ENCODE results near the gene CDH1.
A peak's percentile ranks its signal among the peaks of the same experiment; 100 is the strongest.

CDH1 gene

DNA sequence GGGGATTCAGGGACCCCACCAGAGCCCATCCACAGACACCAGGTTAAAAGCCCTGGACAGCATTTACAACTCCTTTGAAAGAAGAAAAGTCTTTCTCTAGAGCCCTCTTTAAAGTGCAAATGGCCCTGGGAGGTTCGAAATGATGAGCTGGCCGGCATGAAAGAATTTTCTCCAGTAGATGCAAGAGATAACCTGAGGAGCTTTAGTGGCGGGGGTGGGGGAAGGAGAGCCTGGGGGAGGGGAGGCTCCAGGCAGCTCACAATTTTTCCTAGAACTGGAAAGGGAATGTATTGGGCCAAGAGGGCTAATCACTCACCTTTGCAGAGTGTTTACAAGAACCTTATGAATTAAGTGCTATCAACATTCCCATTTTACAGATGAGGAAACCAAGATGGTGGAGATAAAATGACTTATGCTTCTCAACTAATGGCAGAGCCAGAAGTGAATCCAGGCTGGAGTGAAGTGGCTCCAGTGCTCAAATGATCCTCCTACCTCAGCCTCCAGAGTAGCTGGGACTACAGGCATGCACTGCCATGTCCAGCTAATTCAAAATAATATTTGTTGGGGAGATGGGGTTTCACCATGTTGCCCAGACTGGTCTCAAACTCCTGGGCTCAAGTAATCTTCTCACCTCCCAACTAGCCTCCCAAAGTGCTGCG, 4.2 kb upstream of the CDH1 start:
- no peak for DNase-seq

- no peak for DNase-seq
Observed at GRCh38 chr16:68733570-68733969, 3.5 kb upstream of the CDH1 start.

DNA sequence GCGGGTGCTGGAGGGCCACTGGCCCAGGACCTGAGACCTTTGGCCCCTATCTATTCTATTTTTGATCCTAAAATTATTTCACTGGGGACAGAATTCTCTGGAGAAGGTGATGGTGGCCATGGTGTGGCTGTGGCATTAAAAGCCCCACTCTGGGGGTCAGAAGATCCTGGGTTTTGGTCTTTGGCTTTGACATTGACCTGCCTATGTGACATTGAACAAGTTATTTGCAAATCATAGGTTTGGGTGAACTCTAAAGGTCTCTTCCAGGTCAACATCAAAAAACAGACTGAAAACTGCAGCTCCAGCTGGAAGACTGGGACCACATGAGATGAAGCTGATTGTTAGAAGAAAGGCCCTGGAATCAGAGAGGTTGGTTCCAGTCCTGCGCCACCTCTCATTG, 2.3 kb upstream of the CDH1 start:
- DNase-seq = no peak

DNA sequence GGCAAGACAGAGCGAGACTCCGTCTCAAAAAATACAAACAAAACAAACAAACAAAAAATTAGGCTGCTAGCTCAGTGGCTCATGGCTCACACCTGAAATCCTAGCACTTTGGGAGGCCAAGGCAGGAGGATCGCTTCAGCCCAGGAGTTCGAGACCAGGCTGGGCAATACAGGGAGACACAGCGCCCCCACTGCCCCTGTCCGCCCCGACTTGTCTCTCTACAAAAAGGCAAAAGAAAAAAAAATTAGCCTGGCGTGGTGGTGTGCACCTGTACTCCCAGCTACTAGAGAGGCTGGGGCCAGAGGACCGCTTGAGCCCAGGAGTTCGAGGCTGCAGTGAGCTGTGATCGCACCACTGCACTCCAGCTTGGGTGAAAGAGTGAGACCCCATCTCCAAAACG, 531 bp upstream of the CDH1 start:
- no peak for DNase-seq

DNA sequence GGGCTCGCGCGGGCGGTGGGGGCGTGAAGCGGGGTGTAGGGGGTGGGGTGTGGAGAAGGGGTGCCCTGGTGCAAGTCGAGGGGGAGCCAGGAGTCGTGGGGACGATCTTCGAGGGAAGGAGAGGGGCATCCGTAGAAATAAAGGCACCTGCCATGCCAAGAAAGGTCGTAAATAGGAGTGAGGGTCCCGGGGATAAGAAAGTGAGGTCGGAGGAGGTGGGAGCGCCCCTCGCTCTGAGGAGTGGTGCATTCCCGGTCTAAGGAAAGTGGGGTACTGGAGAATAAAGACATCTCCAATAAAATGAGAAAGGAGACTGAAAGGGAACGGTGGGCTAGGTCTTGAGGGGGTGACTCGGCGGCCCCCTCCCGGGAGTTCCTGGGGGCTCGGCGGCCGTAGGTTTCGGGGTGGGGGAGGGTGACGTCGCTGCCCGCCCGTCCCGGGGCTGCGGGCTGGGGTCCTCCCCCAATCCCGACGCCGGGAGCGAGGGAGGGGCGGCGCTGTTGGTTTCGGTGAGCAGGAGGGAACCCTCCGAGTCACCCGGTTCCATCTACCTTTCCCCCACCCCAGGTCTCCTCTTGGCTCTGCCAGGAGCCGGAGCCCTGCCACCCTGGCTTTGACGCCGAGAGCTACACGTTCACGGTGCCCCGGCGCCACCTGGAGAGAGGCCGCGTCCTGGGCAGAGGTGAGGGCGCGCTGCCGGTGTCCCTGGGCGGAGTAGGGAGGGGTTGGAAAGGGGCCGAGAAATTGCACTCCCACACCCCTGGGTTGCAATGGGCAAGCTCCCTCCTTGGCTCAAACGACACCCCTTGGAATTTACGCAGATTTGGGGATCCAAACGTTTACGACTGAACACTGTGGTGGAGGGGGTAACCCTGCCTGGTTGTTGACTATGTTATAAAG, 888 bp downstream of the CDH1 start:
- DNase-seq = no peak

GRCh38 chr16:68739964-68740627, 3.0 kb downstream of the CDH1 start:
- DNase-seq = no peak

- DNase-seq = no peak
Observed at GRCh38 chr16:68740628-68741346, 3.7 kb downstream of the CDH1 start.

DNA sequence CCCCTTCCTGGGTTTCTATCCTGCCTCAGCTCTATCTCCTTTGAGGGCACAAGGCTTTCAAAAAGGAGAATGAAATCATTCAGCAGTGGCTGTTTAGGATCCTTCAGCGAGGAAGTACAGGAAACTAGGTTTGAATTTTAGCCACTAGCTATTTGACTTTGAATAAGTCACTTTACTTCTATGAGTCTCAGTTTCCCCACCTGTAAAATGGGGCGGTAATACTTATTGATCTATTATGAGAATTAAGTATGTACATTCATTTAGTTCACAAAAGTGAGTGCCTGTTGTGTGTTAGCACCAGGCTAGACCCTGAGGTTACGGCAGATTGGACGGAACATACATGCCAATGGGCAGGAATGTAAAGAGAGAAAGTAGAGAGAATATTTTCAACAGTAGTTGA, 6.6 kb downstream of the CDH1 start:
- DNase-seq = no peak

DNA sequence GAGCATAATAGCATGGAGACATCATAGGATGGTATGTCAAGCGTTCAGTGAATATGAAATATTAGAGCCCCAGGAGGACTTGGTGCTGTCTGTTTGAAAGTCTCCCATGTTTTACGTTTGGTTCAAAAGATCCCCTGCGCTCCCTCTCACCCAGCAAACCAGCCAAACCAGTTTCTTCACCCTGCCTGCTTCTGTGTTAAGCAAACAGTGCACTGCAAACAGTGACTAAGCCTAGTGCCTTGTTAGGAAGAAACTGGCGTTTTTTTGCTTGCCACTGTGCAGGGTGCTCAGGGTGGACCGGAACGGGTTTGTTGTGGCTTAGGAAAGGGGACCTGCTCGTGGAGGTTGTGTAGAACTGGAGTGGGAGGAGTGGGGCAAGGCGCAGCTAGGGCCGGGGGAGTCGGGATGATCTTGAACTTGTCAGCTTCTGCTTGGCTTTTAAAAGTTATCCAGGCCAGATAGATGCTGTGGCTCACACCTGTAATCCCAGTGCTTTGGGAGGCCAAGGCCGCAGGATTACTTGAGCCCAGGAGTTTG, 7.7 kb downstream of the CDH1 start:
- DNase-seq = peak; percentile 92

- no peak for DNase-seq
Observed at GRCh38 chr16:68746951-68747350, 9.9 kb downstream of the CDH1 start.

GRCh38 chr16:68749432-68749831, 12.3 kb downstream of the CDH1 start:
- no peak for DNase-seq

- no peak for DNase-seq
Observed at GRCh38 chr16:68750193-68750695, 13.2 kb downstream of the CDH1 start.

DNA sequence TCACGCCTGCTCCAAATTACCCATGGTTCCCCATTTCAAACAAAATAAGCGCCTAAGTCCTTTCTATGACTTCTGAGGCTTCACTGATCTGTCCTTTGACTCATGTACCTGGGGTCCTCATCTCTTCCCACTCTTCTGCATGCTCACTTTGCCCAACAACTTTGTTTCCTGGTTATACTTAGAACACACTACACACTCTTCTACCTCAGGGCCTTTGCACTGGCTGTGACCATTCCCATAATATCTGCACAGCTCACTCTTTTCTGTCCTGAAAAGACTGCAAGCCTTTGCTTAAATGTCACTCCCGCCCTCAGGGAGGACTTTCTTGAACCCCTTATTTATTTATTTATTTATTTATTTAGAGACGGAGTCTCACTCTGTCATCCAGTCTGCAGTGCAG, 14.1 kb downstream of the CDH1 start:
- DNase-seq = no peak

GRCh38 chr16:68752602-68753001, 15.5 kb downstream of the CDH1 start:
- no peak for DNase-seq

- no peak for DNase-seq
Observed at GRCh38 chr16:68754084-68754792, 17.1 kb downstream of the CDH1 start.

DNA sequence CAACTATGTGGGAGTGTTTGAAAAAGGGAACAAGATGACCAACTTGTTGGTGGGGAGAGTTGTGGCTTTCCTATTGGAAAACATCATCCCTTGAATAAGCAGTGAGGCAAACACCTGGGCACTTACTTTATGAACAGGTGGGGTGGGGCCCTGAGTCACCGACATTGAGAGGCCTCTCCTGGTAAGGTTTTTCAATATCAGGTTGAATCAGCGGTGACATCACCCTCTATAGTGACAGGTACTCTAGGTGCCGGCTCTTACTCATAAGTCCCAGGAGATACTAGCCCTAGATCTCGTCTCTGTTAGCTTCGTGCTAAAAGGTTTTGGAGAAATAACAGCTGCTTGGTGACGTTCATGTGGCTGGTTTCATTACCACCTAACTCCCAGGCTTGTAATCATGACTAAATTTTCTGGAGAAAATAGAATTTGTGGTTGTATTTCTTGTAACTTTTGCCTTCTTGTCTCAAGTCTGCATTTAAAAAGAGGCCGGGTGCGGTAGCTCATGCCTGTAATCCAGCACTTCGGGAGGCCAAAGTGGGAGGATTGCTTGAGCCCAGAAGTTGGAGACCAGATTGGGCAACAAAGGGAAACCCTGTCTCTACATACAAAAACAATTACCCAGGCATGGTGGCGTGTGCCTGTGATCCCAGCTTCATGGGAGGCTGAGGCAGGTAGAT, 19.3 kb downstream of the CDH1 start:
- no peak for DNase-seq

DNA sequence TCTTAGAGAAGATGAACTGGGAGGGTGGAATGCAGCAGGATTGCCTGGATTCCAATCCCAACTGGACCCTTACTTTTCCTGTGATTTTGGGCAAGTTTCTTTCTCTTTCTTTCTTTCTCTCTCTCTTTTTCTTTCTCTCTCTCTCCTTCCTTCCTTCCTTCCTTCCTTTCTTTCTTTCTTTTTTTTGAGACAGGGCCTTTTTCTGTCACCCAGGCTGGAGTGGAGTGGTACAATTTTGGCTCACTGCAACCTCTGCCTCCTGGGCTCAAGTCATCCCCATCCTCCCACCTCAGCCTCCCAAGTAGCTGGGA, 20.5 kb downstream of the CDH1 start:
- no peak for DNase-seq

- DNase-seq = no peak
Observed at GRCh38 chr16:68759062-68759461, 22.0 kb downstream of the CDH1 start.

DNA sequence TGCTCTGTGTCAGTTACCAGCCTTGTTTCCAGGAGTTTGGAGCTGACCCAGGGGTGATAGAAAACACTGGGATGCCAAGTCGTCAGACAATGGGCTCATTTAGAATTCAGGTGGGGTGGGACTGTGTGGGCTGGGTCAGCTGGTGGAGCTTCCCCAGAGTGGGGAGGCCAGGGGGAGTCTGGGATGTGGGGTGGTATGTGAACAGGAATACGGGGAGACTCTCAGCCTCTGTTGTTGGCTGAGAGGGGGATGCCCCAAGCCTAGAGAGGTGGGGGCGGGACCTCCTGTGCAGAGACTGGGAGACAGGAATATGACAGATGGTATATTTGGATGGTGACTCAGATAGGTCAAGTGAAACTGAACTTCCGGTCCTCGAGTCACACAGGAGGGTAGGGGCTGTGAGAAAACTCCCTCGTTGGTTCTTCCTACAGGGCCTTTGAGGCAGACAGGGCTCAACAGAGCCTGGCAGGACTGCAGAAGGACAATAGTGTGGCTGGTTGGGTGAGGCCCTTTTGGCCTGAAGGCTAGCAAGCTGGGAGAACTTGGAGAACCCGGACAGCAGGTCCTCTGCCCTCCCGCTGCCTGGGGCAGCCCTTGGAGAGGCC, 23.7 kb downstream of the CDH1 start:
- no peak for DNase-seq

- no peak for DNase-seq
Observed at GRCh38 chr16:68762996-68763756, 26.1 kb downstream of the CDH1 start.
